Right lobe of liver (tissue), 6 donors: ENCODE measurements around the gene ASB17. TPM values are rescaled to one million over a fixed set of nuclear protein-coding genes. Genes with fewer than 3 reads are reported as not detected.

Experiments
- ATAC-seq, 4 donors: fragments of 200-7000 bp; cut with Tn5 transposase; one replicate each; pipeline ENCODE4 v1.9.1; 2020; ENCODE audit warnings: mild to moderate bottlenecking in 4 of 4, moderate library complexity in 4 of 4
- DNase-seq, 3 donors: peaks; one replicate each; pipeline ENCODE4 v3.0.0-alpha.2; 2020
- H3K27ac ChIP-seq, 3 donors: fragments of 200-600 bp; one replicate each; pipeline ENCODE4 v1.8.0; 2022
- H3K27me3 ChIP-seq, 2 donors: fragments of 200-600 bp; one replicate each; pipeline ENCODE4 v1.8.0; 2022
- H3K36me3 ChIP-seq, 4 donors: fragments of 200-600 bp; sonication (generic) in 1 of 4; one replicate each; pipeline versions ENCODE4 v1.5.1 to v1.8.0; 2017 to 2022; ENCODE audit warnings: control low read depth in 1 of 4
- H3K4me1 ChIP-seq, 4 donors: fragments of 200-600 bp; sonication (generic) in 1 of 4; one replicate each; pipeline versions ENCODE4 v1.5.1 to v1.8.0; 2017 to 2022; ENCODE audit warnings: control low read depth in 1 of 4
- H3K4me3 ChIP-seq, 3 donors: fragments of 200-600 bp; one replicate each; pipeline ENCODE4 v1.8.0; 2022
- H3K9me3 ChIP-seq, 4 donors: fragments of 200-600 bp; sonication (generic) in 1 of 4; one replicate each; pipeline versions ENCODE4 v1.5.1 to v1.8.0; 2017 to 2022; ENCODE audit warnings: control low read depth in 1 of 4
- POLR2A ChIP-seq: fragments of 450-650 bp; IDR thresholded peaks from one replicate; pipeline ENCODE4 v1.6.1; 2017; ENCODE audit warnings: antibody characterized with exemption, mild to moderate bottlenecking
- WGBS: methylation state at CpG from one replicate; pipeline ENCODE4 v1.1.6; 2018; ENCODE audit warnings: low coverage, low lambda C conversion rate; ENCODE audit not compliant: insufficient coverage; ENCODE audit errors: missing lambda C conversion rate; 5-methylcytosine and 5-hydroxymethylcytosine counted together
- intact Hi-C, 2 donors: fragments of 100-400 bp; cut with DNase I; formaldehyde crosslinking; loops; one replicate each; pipeline versions ENCODE4 v1.11.2 to v1.14.1; 2022
- total RNA-seq, 6 experiments: library from RNA; depleted of rRNA in 2 of 6; stranded (reverse); fragments of >200 nt in 2 of 6; fragmentation: NEBNext Ultra II Directional in 3 of 6; extraction: Animal tissue kit (Norgen Biotek cat#: 25700) in 3 of 6; gene quantifications; one replicate each; pipeline versions ENCODE4 v1.1.0 to v1.2.4, GENCODE V29; 2016 to 2023
- TF ChIP-seq, protein P1 (sequence below), 4 donors: fragments of 200-600 bp in 3 of 4; fragments of 450-650 bp in 1 of 4; IDR thresholded peaks; one replicate each; pipeline versions ENCODE4 v1.5.1 to v1.8.0; 2016 to 2022; ENCODE audit warnings: antibody characterized with exemption in 4 of 4, mild to moderate bottlenecking in 2 of 4
- donor health status: DM: no; HTN: yes; CAD: no.
- donor health status: DM: no; HTN: no; CAD: no.
- donor health status: DM: no; HTN: no; CAD: no.
- donor health status: DM: no; HTN: yes; CAD: no.
- donor health status: DM: no; HTN: yes; CAD: no.

The ASB17 gene
- total RNA-seq, 6 experiments from 2014 or later, result not detected

- intact Hi-C loops, result no loop called here
- WGBS, result 51% methylated on average over 2 of the region's 2 CpGs
Measured at GRCh38 chr1:75916834-75917233, 15.4 kb downstream of the ASB17 start.

GRCh38 chr1:75908717-75909152 is 23.5 kb downstream of the ASB17 start:
- H3K27me3 ChIP-seq, result no peaks in the 10 kb centered on the region
- no peak for DNase-seq
- intact Hi-C loops, result no loop called here
- H3K9me3 ChIP-seq, result no peaks in the 10 kb centered on the region
- H3K36me3 ChIP-seq, result no peaks in the 10 kb centered on the region
- 17% methylated on average over 2 of the region's 2 CpGs for WGBS
- no peak overlapping the region for H3K4me3 ChIP-seq
- TF ChIP-seq, protein P1, sequence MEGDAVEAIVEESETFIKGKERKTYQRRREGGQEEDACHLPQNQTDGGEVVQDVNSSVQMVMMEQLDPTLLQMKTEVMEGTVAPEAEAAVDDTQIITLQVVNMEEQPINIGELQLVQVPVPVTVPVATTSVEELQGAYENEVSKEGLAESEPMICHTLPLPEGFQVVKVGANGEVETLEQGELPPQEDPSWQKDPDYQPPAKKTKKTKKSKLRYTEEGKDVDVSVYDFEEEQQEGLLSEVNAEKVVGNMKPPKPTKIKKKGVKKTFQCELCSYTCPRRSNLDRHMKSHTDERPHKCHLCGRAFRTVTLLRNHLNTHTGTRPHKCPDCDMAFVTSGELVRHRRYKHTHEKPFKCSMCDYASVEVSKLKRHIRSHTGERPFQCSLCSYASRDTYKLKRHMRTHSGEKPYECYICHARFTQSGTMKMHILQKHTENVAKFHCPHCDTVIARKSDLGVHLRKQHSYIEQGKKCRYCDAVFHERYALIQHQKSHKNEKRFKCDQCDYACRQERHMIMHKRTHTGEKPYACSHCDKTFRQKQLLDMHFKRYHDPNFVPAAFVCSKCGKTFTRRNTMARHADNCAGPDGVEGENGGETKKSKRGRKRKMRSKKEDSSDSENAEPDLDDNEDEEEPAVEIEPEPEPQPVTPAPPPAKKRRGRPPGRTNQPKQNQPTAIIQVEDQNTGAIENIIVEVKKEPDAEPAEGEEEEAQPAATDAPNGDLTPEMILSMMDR (IDR thresholded peaks at IDR 0.05), result peak; percentile 14 to 23 (median 20)
- TF ChIP-seq POLR2A, result no peak
- no peak overlapping the region for H3K27ac ChIP-seq
- no peaks in the 10 kb centered on the region for H3K4me1 ChIP-seq
- peak in 3 of 4 donors; percentile 45 to 54 (median 48) for ATAC-seq

More at GRCh38 chr1:75916834-75917233, 15.4 kb downstream of the ASB17 start:
- DNase-seq (no peak), ATAC-seq (no peak)
- H3K27me3 ChIP-seq, result no peaks in the 10 kb centered on the region
- no peak overlapping the region for H3K4me3 ChIP-seq
- H3K36me3 ChIP-seq, result no peaks in the 10 kb centered on the region
- no peak overlapping the region for H3K27ac ChIP-seq
- H3K9me3 ChIP-seq, result no peaks in the 10 kb centered on the region
- H3K4me1 ChIP-seq, result no peaks in the 10 kb centered on the region
- no peak for TF ChIP-seq POLR2A
- TF ChIP-seq, protein P1 (IDR thresholded peaks at IDR 0.05), result no peak

DNA sequence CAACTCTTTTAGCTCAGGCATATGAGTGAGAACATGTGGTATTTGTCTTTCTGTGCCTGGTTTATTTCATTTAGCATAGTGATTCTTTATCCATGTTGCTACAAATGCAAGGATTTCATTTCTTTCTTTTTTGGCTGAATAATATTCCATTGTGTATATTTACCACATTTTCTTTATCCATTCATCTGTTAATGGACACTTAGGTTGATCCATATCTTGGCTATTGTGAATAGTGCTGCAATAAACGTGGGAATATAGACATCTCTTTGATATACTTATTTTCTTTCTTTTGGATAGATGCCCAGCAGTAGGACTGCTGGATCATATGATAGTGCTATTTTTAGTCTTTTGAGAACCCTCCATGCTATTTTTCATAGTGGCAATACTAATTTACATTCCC is 30.8 kb downstream of the ASB17 start:
- Histone ChIP-seq H3K4me3 (no peak overlapping the region), H3K27ac (no peak overlapping the region), H3K9me3 (no peaks in the 10 kb centered on the region), H3K36me3 (no peaks in the 10 kb centered on the region), H3K4me1 (no peaks in the 10 kb centered on the region), H3K27me3 (no peaks in the 10 kb centered on the region)
- WGBS, result 43% methylated on average over 1 of the region's 1 CpG
- intact Hi-C loops, result no loop called here
- TF ChIP-seq, protein P1 (IDR thresholded peaks at IDR 0.05), result no peak
- TF ChIP-seq POLR2A, result no peak
- DNase-seq (no peak), ATAC-seq (no peak)

GRCh38 chr1:75884437-75884836 is 47.8 kb downstream of the ASB17 start:
- H3K4me3 ChIP-seq, result no peak overlapping the region
- WGBS, result 25% methylated on average over 1 of the region's 1 CpG

More at GRCh38 chr1:75884437-75884836, 47.8 kb downstream of the ASB17 start:
- no peaks in the 10 kb centered on the region for H3K9me3 ChIP-seq
- no peaks in the 10 kb centered on the region for H3K36me3 ChIP-seq
- H3K27me3 ChIP-seq, result no peaks in the 10 kb centered on the region
- no peak overlapping the region for H3K27ac ChIP-seq
- intact Hi-C loops, result no loop called here
- no peak for TF ChIP-seq POLR2A
- TF ChIP-seq, protein P1 (IDR thresholded peaks at IDR 0.05), result no peak
- no peaks in the 10 kb centered on the region for H3K4me1 ChIP-seq
- DNase-seq (no peak), ATAC-seq (no peak)
